A673 (cell line): Measurements from ENCODE around the gene PDE9A. TPM values are rescaled to one million over a fixed set of nuclear protein-coding genes. Genes with fewer than 3 reads are reported as not detected.

Experiments
- BruUV-seq: library from RNA; stranded (reverse); fragments of 400-500 nt; replicated peaks from 2 replicates; lab custom pipeline; 2021; lab: Mats Ljungman, UMichigan
- CTCF ChIA-PET: fragments of 300-600 bp; sonication (Branson Sonifier 250); formaldehyde crosslinking; loops from one replicate; lab custom pipeline; 2022; ENCODE audit warnings: antibody characterized with exemption; lab: Charles Lee
- POLR2A ChIA-PET: fragments of 300-600 bp; sonication (Branson Sonifier 250); formaldehyde crosslinking; loops from one replicate; lab custom pipeline; 2022; ENCODE audit warnings: antibody characterized with exemption; ENCODE audit not compliant: low non-redundant PET; lab: Charles Lee
- DNase-seq: peaks from one replicate; pipeline ENCODE4 v3.0.0-alpha.2; 2015; ENCODE audit warnings: low spot score
- H3K27ac ChIP-seq: fragments of 200-600 bp; sonication (generic); 2 replicates; pipeline ENCODE4 v1.5.1; 2016; ENCODE audit warnings: mixed run types, low read depth, mild to moderate bottlenecking, mixed read lengths, antibody characterized with exemption, low read length; ENCODE audit not compliant: poor library complexity, severe bottlenecking
- H3K27me3 ChIP-seq: fragments of 200-600 bp; sonication (generic); replicated peaks from 2 replicates; pipeline ENCODE4 v1.6.1; 2017; ENCODE audit warnings: mixed run types, low read depth, mild to moderate bottlenecking, mixed read lengths, antibody characterized with exemption, low read length; ENCODE audit not compliant: insufficient read depth, poor library complexity
- H3K36me3 ChIP-seq: fragments of 200-600 bp; sonication (generic); 2 replicates; pipeline ENCODE4 v1.6.1; 2016; ENCODE audit warnings: mixed run types, mild to moderate bottlenecking, mixed read lengths, antibody characterized with exemption, low read length; ENCODE audit not compliant: insufficient read depth, poor library complexity, severe bottlenecking
- H3K4me1 ChIP-seq: fragments of 200-600 bp; sonication (generic); 2 replicates; pipeline ENCODE4 v1.6.1; 2017; ENCODE audit warnings: mixed run types, mild to moderate bottlenecking, mixed read lengths, antibody characterized with exemption, low read length; ENCODE audit not compliant: insufficient read depth, poor library complexity, severe bottlenecking
- H3K4me3 ChIP-seq: fragments of 200-600 bp; sonication (generic); 2 replicates; pipeline ENCODE4 v1.5.1; 2016; ENCODE audit warnings: low read depth, mixed run types, mild to moderate bottlenecking, mixed read lengths, low read length; ENCODE audit not compliant: poor library complexity, severe bottlenecking
- H3K9me3 ChIP-seq: fragments of 200-600 bp; sonication (generic); 2 replicates; pipeline ENCODE4 v1.6.1; 2016; ENCODE audit warnings: mixed run types, low read depth, mild to moderate bottlenecking, mixed read lengths, antibody characterized with exemption, low read length; ENCODE audit not compliant: poor library complexity, severe bottlenecking
- EZH2 ChIP-seq: fragments of 200-600 bp; sonication (generic); IDR thresholded peaks from 2 replicates; pipeline ENCODE4 v1.6.1; 2017; ENCODE audit warnings: borderline replicate concordance, low read depth, mild to moderate bottlenecking, mixed read lengths, antibody characterized with exemption, low read length; ENCODE audit not compliant: poor library complexity, severe bottlenecking
- intact Hi-C: fragments of 100-400 bp; cut with micrococcal nuclease; formaldehyde crosslinking; loops from one replicate; pipeline ENCODE4 v1.10.0; 2022; ENCODE audit not compliant: unreplicated experiment
- total RNA-seq: library from RNA; stranded (reverse); gene quantifications from 2 replicates; pipeline ENCODE4 v1.2.3, GENCODE V29; 2021
- TF ChIP-seq, protein P1 (sequence below): fragments of 300-800, 200-600 bp; sonication (generic); conservative IDR thresholded peaks from 2 replicates; pipeline ENCODE4 v1.5.1; 2017; ENCODE audit warnings: low read depth, mild to moderate bottlenecking, antibody characterized with exemption, low read length, moderate library complexity, mixed read lengths

The PDE9A gene
- total RNA-seq, 1 experiment from 2014 or later, result 14.3 TPM

DNA sequence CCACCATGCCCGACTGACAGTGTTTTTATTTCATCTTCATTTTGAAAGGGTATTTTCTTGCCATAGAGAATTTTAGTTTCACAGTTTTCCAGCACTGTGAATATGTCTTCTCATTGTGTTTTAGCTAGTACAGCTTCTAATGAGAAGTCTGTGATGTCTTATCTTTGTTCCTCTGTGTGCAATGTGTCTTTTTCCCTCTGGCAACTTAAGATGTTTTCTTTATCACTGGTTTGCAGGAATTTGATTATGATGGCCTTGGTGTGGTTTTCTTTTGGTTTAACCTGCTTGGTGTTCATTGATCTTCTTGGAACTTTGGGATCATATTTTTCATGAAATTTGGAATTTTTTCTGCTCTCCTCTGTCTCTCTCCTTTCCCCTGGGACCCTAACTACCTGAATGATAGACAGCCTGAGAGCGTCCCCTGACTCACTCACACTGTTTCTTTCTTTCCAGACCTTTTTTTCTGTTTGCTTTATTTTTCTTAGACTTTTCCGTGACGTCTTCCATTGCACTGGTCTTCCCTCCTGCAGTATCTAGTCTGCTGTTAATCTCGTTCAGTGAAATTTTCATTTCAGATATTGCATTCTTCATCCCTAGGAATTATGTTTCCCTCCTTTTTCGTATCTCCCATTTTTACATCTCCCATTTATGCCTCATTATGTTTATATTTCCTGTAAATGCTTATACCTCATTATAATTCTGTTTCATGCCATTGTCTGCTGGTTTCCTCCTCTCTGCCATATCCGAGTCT is 48.5 kb downstream of the PDE9A start:
- no peak overlapping the region for H3K27ac ChIP-seq
- H3K4me1 ChIP-seq, result peaks cover 11% of the 10 kb centered on the region
- POLR2A ChIA-PET, result no interaction called here
- no peak for DNase-seq
- intact Hi-C loops, result no loop called here
- BruUV-seq, result no TSS peak
- TF ChIP-seq EZH2, result no peak
- TF ChIP-seq, protein P1, sequence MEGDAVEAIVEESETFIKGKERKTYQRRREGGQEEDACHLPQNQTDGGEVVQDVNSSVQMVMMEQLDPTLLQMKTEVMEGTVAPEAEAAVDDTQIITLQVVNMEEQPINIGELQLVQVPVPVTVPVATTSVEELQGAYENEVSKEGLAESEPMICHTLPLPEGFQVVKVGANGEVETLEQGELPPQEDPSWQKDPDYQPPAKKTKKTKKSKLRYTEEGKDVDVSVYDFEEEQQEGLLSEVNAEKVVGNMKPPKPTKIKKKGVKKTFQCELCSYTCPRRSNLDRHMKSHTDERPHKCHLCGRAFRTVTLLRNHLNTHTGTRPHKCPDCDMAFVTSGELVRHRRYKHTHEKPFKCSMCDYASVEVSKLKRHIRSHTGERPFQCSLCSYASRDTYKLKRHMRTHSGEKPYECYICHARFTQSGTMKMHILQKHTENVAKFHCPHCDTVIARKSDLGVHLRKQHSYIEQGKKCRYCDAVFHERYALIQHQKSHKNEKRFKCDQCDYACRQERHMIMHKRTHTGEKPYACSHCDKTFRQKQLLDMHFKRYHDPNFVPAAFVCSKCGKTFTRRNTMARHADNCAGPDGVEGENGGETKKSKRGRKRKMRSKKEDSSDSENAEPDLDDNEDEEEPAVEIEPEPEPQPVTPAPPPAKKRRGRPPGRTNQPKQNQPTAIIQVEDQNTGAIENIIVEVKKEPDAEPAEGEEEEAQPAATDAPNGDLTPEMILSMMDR, result no peak
- H3K27me3 ChIP-seq, result no peaks in the 10 kb centered on the region
- peaks cover 6% of the 10 kb centered on the region for H3K36me3 ChIP-seq
- H3K9me3 ChIP-seq, result peaks cover 12% of the 10 kb centered on the region
- no peak overlapping the region for H3K4me3 ChIP-seq
- CTCF ChIA-PET, result interaction anchor here (0.6 kb wide), 1 partner anchor 131 kb away, joined by 3 read pairs; no protein-coding TSS in a partner anchor

DNA sequence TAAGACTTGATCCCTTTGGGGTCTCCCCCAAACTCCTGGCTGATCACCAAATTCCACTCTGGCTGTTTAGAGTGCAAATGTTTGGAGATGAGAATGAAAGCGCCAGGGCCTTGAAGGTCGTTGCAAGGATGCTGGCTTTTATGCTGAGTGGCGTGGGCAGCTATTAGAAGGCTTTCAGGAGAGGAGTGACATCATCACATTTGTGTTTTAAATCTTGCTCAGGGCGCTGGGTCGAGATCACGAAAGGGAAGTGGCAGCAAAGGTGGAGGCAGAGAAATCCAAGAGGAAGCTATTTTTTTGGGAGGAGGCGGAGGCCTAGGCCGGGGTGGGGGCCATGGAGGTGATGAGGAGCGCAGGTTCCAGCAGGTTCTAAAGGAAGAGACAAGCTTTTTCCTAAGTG is 49.3 kb downstream of the PDE9A start:
- peaks cover 6% of the 10 kb centered on the region for H3K36me3 ChIP-seq
- intact Hi-C loops, result no loop called here
- no peak for DNase-seq
- no peak for TF ChIP-seq EZH2
- TF ChIP-seq, protein P1, result no peak
- H3K4me3 ChIP-seq, result no peak overlapping the region
- no peaks in the 10 kb centered on the region for H3K27me3 ChIP-seq
- POLR2A ChIA-PET, result no interaction called here
- BruUV-seq, result no TSS peak
- H3K27ac ChIP-seq, result no peak overlapping the region
- CTCF ChIA-PET, result no interaction called here
- peaks cover 12% of the 10 kb centered on the region for H3K9me3 ChIP-seq
- H3K4me1 ChIP-seq, result peaks cover 11% of the 10 kb centered on the region

DNA sequence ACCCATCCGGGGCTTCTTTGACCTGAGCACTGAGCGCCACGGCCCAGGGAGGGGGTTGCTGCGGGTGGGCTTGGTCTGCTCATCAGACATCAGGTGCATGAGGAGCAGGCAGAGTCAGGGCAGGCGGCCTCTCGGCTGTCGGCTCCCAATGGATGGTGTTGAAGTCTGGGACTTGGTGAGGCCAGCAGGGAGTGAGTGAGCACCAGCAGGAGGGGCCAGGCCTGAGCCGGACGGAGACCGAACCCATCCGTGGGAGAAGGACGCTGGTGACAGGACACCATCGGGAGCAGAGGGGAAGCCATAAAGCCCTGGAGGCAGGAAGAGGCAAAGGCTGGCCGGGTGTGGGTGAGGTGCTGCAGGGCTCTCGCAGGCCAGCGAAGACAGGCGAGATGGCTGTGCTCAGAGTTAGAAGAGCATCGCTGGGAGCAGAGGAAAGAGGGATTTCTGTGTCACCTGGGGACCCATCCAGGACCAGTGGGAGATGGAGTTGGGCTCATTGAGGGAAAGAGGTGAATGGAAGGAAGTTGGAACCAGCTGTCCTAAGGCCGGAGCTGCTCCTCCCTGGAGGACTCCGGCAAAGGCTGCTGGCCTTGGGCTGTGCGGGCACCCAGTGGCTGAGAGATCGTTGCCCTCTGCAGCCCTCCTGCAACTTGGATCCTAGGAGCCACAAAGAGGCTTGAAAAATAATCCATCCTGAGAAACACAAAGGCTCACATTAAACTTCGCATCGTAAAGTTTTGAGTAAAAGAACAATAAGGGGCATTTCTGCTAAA is 49.9 kb downstream of the PDE9A start:
- Histone ChIP-seq H3K27ac (no peak overlapping the region), H3K4me1 (peaks cover 11% of the 10 kb centered on the region), H3K9me3 (peaks cover 12% of the 10 kb centered on the region), H3K36me3 (peaks cover 6% of the 10 kb centered on the region), H3K27me3 (no peaks in the 10 kb centered on the region), H3K4me3 (no peak overlapping the region)
- DNase-seq, result no peak
- no TSS peak for BruUV-seq
- CTCF ChIA-PET, result no interaction called here
- POLR2A ChIA-PET, result no interaction called here
- no peak for TF ChIP-seq EZH2
- TF ChIP-seq, protein P1, result no peak
- intact Hi-C loops, result no loop called here
